Activated naive CD4-positive, alpha-beta T cell treated with anti-CD3 and anti-CD28 coated beads, Interleukin-2, amount 50 U/mL, for 16 hours (primary cell): ENCODE results near the gene PEAR1.

Experiments used
- DNase-seq: peaks from one replicate; pipeline ENCODE4 v3.0.0-alpha.2; 2020

Gene PEAR1

GRCh38 chr1:156884560-156885184, 8.8 kb upstream of the PEAR1 start:
- DNase-seq = no peak

GRCh38 chr1:156885314-156885713, 8.2 kb upstream of the PEAR1 start:
- no peak for DNase-seq

- no peak for DNase-seq
Observed at GRCh38 chr1:156885880-156886355, 7.6 kb upstream of the PEAR1 start.

- DNase-seq = no peak
Observed at GRCh38 chr1:156886583-156887281, 6.8 kb upstream of the PEAR1 start.

- no peak for DNase-seq
Observed at GRCh38 chr1:156887317-156887716, 6.2 kb upstream of the PEAR1 start.

GRCh38 chr1:156887734-156888133, 5.8 kb upstream of the PEAR1 start:
- DNase-seq = no peak

GRCh38 chr1:156889802-156890580, 3.5 kb upstream of the PEAR1 start:
- peak; percentile 44 for DNase-seq

- peak; percentile 87 for DNase-seq
Observed at GRCh38 chr1:156892190-156893047, 1.1 kb upstream of the PEAR1 start.

GRCh38 chr1:156894001-156894400, 483 bp downstream of the PEAR1 start:
- no peak for DNase-seq

GRCh38 chr1:156894711-156895454, 1.4 kb downstream of the PEAR1 start:
- DNase-seq = no peak

- no peak for DNase-seq
Observed at GRCh38 chr1:156895455-156895812, 1.9 kb downstream of the PEAR1 start.

- no peak for DNase-seq
Observed at GRCh38 chr1:156895927-156896326, 2.4 kb downstream of the PEAR1 start.

- no peak for DNase-seq
Observed at GRCh38 chr1:156896490-156897033, 3.0 kb downstream of the PEAR1 start.

GRCh38 chr1:156897078-156897825, 3.7 kb downstream of the PEAR1 start:
- no peak for DNase-seq

- no peak for DNase-seq
Observed at GRCh38 chr1:156898161-156898566, 4.6 kb downstream of the PEAR1 start.

GRCh38 chr1:156898971-156899664, 5.6 kb downstream of the PEAR1 start:
- DNase-seq = no peak

GRCh38 chr1:156899956-156900718, 6.6 kb downstream of the PEAR1 start:
- DNase-seq = no peak

- DNase-seq = no peak
Observed at GRCh38 chr1:156900896-156901589, 7.5 kb downstream of the PEAR1 start.

GRCh38 chr1:156901590-156901900, 8.0 kb downstream of the PEAR1 start:
- DNase-seq = no peak
